HepG2 (cell line): ENCODE measurements around the gene MIER2. TPM values are rescaled to one million over a fixed set of nuclear protein-coding genes. Genes with fewer than 3 reads are reported as not detected.
A peak's percentile ranks its signal among the peaks of the same experiment; 100 is the strongest.

Experiments used
- FOXA1 ChIP-seq, 2 experiments: fragments of 450-650 bp in 1 of 2; sonication (generic) in 1 of 2; formaldehyde crosslinking in 1 of 2; IDR thresholded peaks; 2 replicates each; pipeline versions ENCODE4 v1.4.0 to v1.6.1; 2016 to 2020; ENCODE audit warnings: missing genetic modification reagents in 1 of 2
- HMGXB4 ChIP-seq, 2 experiments: sonication (generic) in 1 of 2; formaldehyde crosslinking in 1 of 2; IDR thresholded peaks; 2 replicates each; pipeline versions ENCODE4 v1.4.0 to v1.6.1; 2018 to 2020; ENCODE audit warnings: missing genetic modification reagents in 2 of 2, borderline replicate concordance in 1 of 2, low read depth in 1 of 2, mild to moderate bottlenecking in 1 of 2, missing biosample characterization in 1 of 2
- KDM6A ChIP-seq: IDR thresholded peaks from 2 replicates; pipeline ENCODE4 v1.6.1; 2016; ENCODE audit warnings: low read depth
- NFRKB ChIP-seq: fragments of 450-650 bp; IDR thresholded peaks from 2 replicates; pipeline ENCODE4 v1.6.1; 2017
- NPAS2 ChIP-seq: sonication (generic); formaldehyde crosslinking; IDR thresholded peaks from 2 replicates; pipeline ENCODE4 v1.8.0; 2022; ENCODE audit warnings: mild to moderate bottlenecking, missing genetic modification reagents, borderline replicate concordance
- SIN3B ChIP-seq: fragments of 150-350 bp; IDR thresholded peaks from 2 replicates; pipeline ENCODE4 v1.6.1; 2014; ENCODE audit warnings: low read length
- ZC3H4 ChIP-seq: sonication (generic); formaldehyde crosslinking; IDR thresholded peaks from 2 replicates; pipeline ENCODE4 v1.4.0; 2020; ENCODE audit warnings: missing genetic modification reagents, borderline replicate concordance
- ZFY ChIP-seq: sonication (generic); formaldehyde crosslinking; IDR thresholded peaks from 2 replicates; pipeline ENCODE4 v1.4.0; 2020; ENCODE audit warnings: missing genetic modification reagents
- ZHX2 ChIP-seq, 2 experiments: sonication (generic) in 1 of 2; formaldehyde crosslinking in 1 of 2; IDR thresholded peaks; 2 replicates each; pipeline versions ENCODE4 v1.6.1 to v1.9.0; 2014 to 2022; ENCODE audit warnings: antibody characterized with exemption in 1 of 2, borderline replicate concordance in 1 of 2, inconsistent platforms in 1 of 2, low read depth in 1 of 2, missing genetic modification reagents in 1 of 2
- ZMAT3 ChIP-seq: sonication (generic); formaldehyde crosslinking; conservative IDR thresholded peaks from 2 replicates; pipeline ENCODE4 v1.7.0; 2021; ENCODE audit warnings: missing genetic modification reagents
- ZNF207 ChIP-seq: fragments of 450-650 bp; IDR thresholded peaks from 2 replicates; pipeline ENCODE4 v1.6.1; 2016; ENCODE audit warnings: antibody characterized with exemption, borderline replicate concordance
- ZNF317 ChIP-seq: sonication (generic); formaldehyde crosslinking; IDR thresholded peaks from 2 replicates; pipeline ENCODE4 v1.5.0; 2020; ENCODE audit warnings: mild to moderate bottlenecking, missing genetic modification reagents
- ZNF350 ChIP-seq: sonication (generic); formaldehyde crosslinking; IDR thresholded peaks from 2 replicates; pipeline ENCODE4 v1.4.0; 2020; ENCODE audit warnings: mild to moderate bottlenecking, low read depth, missing genetic modification reagents, borderline replicate concordance
- ZNF552 ChIP-seq: sonication (generic); formaldehyde crosslinking; IDR thresholded peaks from 2 replicates; pipeline ENCODE4 v1.9.0; 2022; ENCODE audit warnings: missing genetic modification reagents, mild to moderate bottlenecking, borderline replicate concordance
- ZNF660 ChIP-seq: sonication (generic); formaldehyde crosslinking; IDR thresholded peaks from 2 replicates; pipeline ENCODE4 v1.5.1; 2020; ENCODE audit warnings: mild to moderate bottlenecking, low read depth, missing genetic modification reagents, borderline replicate concordance
- polyA plus RNA-seq, 8 experiments: library from polyadenylated mRNA; depleted of rRNA in 3 of 8; stranded (reverse) in 7 of 8; unstranded in 1 of 8; fragments of >200 nt; fragmentation: Illumina TruSeq in 4 of 8; extraction: Trizol in 4 of 8; gene quantifications; 2 replicates each; pipeline versions ENCODE4 v1.2.1 to v1.2.3, GENCODE V29; 2011 to 2016; ENCODE audit warnings: low read depth in 4 of 8, missing spikeins in 1 of 8, mixed read lengths in 1 of 8; ENCODE audit not compliant: insufficient read depth in 1 of 8
- total RNA-seq, 5 experiments: library from RNA; depleted of rRNA; stranded (reverse); fragments of >200 nt; fragmentation: Illumina TruSeq; extraction: Trizol; gene quantifications; 2 replicates each; pipeline ENCODE4 v1.2.3, GENCODE V29; 2016; ENCODE audit warnings: low read depth in 1 of 5

Gene MIER2
- total and polyA plus RNA-seq, 2 of the 13 experiments (the other 11 are each of a cell fraction or from before 2014, with no cell fraction given) = 9.6 to 25.7 TPM

GRCh38 chr19:341386-342127 lies 3.0 kb downstream of the MIER2 start (continued):
- no peak for TF ChIP-seq ZHX2 (IDR thresholded peaks at IDR 0.05; ENCODE audit: low read depth)
- no peak for TF ChIP-seq ZHX2 (CRISPR knock-in tag; IDR thresholded peaks at IDR 0.05; ENCODE audit: borderline replicate concordance)
- TF ChIP-seq KDM6A (CRISPR knock-in tag) = no peak
- no peak for TF ChIP-seq ZC3H4 (CRISPR knock-in tag)
- no peak for TF ChIP-seq NFRKB
- TF ChIP-seq ZMAT3 = no peak
- no peak for TF ChIP-seq ZNF317 (CRISPR knock-in tag)
- no peak for TF ChIP-seq ZNF660
- TF ChIP-seq NPAS2 (CRISPR knock-in tag) = no peak
- 0 out of 2 replicates have a peak, but pooled peaks have one; percentile 20 for TF ChIP-seq ZFY (CRISPR knock-in tag)
- TF ChIP-seq SIN3B = no peak
- TF ChIP-seq ZNF552 (CRISPR knock-in tag) = no peak
- TF ChIP-seq ZNF350 (CRISPR knock-in tag) = no peak
- TF ChIP-seq HMGXB4 (CRISPR knock-in tag; IDR thresholded peaks at IDR 0.05; ENCODE audit: borderline replicate concordance in 1 of 2, low read depth in 1 of 2) = peak in 1 of 2 experiments; percentile 32; a peak in 1 of 4 replicates
- no peak for TF ChIP-seq FOXA1 (IDR thresholded peaks at IDR 0.05)
- TF ChIP-seq FOXA1 (CRISPR knock-in tag; IDR thresholded peaks at IDR 0.05) = no peak
- TF ChIP-seq ZNF207 = no peak
